Stomach (tissue), 4 donors: ENCODE results near the gene KRTDAP.

Source experiments
- POLR2AphosphoS5 ChIP-seq, 3 donors: sonication (generic); formaldehyde crosslinking; IDR thresholded peaks; one replicate each; pipeline ENCODE4 v1.6.1; 2016; ENCODE audit warnings: antibody characterized with exemption in 3 of 3
- TF ChIP-seq, protein P1 (sequence below), 7 experiments: fragments of 450-650 bp in 4 of 7; fragments of 200-600 bp in 3 of 7; sonication (generic) in 3 of 7; IDR thresholded peaks; one replicate each; pipeline ENCODE4 v1.5.1; 2016 to 2019; ENCODE audit warnings: antibody characterized with exemption in 7 of 7, control low read depth in 2 of 7, mild to moderate bottlenecking in 1 of 7

DNA sequence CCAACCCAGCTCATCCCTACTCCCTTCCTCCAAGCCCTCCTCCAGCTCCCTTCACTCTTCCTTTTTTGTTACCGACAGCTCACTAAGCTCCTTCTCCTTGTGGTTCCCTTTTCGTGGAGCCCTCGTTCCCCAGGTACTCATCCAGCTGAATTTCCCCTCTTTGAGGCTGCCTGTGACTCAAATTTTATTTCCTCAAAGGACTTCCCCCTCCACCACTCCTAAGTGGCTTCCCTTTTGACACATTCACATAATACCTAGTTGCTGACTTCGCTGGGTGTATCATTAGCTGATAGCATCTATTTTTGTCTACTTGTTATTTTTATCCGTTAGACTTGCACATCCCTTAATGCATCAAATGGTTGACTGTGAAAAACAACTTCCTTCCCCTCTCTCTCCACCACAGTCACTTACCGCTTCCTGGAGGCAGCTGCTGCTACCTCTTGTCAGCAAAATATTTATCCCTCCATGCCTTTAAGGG, 27.7 kb downstream of the KRTDAP start:
- TF ChIP-seq POLR2AphosphoS5 (IDR thresholded peaks at IDR 0.05): peak in 2 of 3 donors; percentile 8 to 46
- TF ChIP-seq, protein P1, sequence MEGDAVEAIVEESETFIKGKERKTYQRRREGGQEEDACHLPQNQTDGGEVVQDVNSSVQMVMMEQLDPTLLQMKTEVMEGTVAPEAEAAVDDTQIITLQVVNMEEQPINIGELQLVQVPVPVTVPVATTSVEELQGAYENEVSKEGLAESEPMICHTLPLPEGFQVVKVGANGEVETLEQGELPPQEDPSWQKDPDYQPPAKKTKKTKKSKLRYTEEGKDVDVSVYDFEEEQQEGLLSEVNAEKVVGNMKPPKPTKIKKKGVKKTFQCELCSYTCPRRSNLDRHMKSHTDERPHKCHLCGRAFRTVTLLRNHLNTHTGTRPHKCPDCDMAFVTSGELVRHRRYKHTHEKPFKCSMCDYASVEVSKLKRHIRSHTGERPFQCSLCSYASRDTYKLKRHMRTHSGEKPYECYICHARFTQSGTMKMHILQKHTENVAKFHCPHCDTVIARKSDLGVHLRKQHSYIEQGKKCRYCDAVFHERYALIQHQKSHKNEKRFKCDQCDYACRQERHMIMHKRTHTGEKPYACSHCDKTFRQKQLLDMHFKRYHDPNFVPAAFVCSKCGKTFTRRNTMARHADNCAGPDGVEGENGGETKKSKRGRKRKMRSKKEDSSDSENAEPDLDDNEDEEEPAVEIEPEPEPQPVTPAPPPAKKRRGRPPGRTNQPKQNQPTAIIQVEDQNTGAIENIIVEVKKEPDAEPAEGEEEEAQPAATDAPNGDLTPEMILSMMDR (IDR thresholded peaks at IDR 0.05): no peak
